NCI-H146 treated with DMSO at 0.1 percent for 48 hours (cell line): ENCODE results near the gene ASCL5.

Experiments used
- DNase-seq: peaks from one replicate; lab custom pipeline; 2025; ENCODE audit not compliant: unreplicated experiment; lab: John Stamatoyannopoulos, UW

Gene ASCL5

DNA sequence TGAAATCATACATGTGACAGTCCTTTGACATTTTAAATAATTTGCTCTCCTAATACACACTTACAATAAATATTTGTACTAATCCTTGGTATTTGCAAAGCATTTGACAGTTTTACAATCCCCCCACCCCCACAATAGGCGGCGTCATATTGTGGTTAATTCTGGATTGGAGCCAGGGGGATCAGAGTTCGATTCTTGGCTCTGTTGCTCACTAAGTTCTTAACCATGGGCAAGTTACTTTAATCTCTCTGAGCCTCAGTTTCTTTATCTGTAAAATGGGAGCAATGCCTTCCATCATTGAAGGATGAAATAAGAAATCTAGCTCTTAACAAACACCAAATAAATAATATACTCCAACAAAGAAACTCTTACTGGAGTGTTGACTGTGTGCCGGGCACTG is 38.6 kb downstream of the ASCL5 start:
- DNase-seq, result no peak

DNA sequence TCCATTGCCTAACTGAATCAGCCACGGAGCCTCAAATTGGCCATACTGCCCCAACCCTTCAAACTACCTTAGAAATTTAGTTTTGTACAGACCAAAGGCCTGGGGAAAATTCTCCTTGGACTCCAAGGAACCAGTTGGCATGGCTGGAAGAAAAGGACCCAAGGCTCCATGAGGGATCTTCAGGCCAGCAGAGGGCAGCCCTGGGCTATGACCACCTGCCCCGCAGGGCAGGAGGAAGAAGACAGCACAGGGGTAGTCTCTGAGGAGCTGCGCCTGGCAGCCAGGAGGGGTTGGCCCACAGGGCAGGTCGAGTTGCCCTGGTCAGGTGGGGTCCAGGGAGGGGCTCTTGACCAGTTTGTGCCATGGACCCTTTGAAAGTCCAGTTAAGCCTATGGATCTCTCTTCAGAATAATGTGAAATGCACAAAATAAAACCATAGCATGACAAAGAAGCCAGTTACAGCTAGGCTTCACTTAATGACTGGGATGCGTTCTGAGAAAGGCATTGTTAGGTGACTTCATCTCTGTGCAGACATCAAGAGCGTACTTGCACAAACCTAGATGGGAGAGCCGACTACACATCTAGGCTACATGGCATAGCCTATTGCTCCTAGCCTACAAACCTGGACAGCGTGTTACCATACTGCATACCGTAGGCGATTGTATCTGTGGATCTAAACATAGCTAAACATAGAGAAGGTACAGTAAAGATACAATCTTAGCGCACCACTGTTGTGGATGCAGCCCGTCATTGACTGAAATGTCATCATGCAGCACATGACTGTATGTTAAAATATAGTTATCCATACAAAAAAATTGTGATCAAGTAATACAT is 40.9 kb downstream of the ASCL5 start:
- peak; percentile 24 for DNase-seq

DNA sequence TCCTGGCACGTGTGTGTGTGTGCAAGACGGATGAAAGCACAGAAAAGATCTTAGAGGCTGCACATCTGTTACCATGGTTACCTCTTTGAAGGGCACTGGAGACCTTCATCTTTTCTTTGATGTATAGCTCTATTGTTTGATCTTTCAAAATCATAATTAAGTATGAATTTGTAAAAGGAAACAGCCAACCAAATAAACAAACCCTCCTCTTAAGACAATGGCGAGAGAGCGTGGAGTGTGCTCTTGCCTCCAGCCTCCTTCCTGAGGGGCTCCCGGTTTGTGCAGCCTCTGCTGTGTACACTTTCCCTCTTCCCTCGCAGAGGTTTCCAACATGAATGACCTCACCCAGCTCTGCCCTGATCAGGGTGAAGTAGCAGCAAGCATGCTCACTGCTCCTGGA is 42.7 kb downstream of the ASCL5 start:
- DNase-seq, result no peak

DNA sequence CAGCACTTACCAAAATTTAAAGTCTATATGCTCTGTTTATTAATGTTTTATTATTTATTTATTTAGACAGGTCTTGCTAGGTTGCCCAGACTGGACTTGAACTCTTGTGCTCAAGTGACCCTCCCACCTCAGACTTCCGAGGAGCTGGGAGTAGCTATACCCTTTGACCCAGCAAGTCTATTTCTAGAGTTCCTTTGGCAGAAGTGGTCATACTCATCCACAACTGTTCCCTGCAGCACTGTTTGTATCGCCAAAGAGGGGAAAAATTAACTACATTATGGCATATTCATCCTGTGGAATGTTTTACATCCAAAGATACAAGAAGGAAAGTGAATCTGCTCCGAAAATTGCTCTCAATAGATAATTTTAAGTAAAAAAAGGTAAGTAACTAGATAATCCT is 43.2 kb downstream of the ASCL5 start:
- no peak for DNase-seq

DNA sequence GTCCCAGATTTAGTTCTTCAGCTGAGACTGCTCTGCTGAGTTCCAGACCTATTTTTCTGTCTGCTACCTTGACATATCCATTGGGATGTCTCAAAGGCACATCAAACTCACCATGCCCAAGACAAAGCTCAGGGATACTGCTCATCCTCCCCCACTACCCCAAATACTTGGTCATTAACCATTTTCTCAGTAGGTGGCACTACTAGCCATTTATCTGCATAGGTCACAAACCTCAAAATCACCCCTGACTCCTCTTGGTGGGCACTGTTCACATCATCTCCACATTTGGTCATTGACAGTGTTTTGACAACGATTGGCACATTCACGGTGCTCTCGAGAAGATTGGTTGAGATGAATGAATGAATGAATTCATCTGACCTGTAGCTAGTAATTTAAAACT is 46.8 kb downstream of the ASCL5 start:
- no peak for DNase-seq

GRCh38 chr1:201077736-201078135 is 49.2 kb downstream of the ASCL5 start:
- DNase-seq, result no peak

- no peak for DNase-seq
Measured at GRCh38 chr1:201077116-201077515, 49.9 kb downstream of the ASCL5 start.

GRCh38 chr1:201076092-201076491 is 50.9 kb downstream of the ASCL5 start:
- DNase-seq, result no peak

DNA sequence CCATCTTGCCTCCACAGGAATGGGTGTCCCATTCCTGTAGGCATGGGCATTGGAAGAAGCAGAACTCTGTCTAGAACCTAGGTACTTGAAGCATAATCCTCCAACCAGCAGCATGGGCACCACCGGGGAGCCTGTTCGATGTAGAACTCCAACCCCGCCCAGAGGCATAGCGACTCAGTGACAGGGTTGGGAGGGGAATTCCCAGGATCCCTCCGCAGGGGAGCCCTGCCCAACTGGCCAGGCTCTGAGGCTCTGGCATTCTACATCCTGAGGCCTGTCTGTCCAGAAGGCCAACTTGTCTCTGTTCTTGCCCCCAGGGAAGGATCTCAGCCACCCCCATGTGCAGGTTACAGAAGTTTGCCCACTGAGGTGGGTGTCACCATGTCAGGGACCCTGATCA is 53.0 kb downstream of the ASCL5 start:
- no peak for DNase-seq

- DNase-seq, result no peak
Measured at GRCh38 chr1:201072922-201073321, 54.1 kb downstream of the ASCL5 start.

- no peak for DNase-seq
Measured at GRCh38 chr1:201072149-201072548, 54.8 kb downstream of the ASCL5 start.

GRCh38 chr1:201069636-201070035 is 57.3 kb downstream of the ASCL5 start:
- peak; percentile 71 for DNase-seq

GRCh38 chr1:201068976-201069375 is 58.0 kb downstream of the ASCL5 start:
- DNase-seq, result no peak

DNA sequence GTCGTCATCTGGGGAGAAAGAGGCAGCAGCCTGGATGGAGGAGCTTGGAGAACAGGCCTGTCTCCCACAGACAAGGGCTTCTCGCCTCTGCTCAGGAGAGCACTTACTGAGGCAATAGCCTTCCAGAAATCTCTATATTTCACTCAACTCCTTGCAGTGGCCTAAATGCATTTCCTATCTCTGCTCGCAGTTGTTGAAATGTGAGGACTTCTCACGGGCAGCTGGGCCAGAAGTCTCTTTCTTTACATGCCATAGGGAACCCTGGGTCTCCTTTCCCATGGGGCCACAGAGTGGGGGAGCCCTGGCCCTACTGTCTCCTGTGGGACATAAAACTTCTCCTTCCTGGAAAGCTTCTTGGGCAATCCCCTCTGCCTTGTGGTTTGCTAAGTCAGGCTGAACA is 60.0 kb downstream of the ASCL5 start:
- DNase-seq, result no peak

DNA sequence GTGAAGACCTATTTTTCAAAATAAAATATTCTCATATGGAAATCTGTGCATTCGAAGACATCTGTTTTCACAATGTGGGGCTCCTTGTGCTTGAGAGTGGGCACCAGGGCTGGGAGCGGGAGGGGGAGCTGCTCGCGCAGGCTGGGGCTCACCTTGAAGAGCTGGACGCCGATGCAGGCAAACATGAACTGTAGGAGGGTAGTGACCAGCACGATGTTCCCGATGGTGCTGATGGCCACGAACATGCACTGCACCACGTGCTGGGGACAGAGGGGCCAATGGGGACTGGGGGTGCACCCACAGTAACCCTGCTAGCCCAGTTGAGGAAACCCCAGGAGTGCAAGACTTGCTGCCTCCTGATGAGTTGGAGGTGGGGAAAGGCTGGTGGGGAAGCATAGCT is 61.3 kb downstream of the ASCL5 start:
- DNase-seq, result no peak

- DNase-seq, result no peak
Measured at GRCh38 chr1:201064806-201065205, 62.2 kb downstream of the ASCL5 start.
